ENCODE results near the gene CDAN1. TPM values are rescaled to one million over a fixed set of nuclear protein-coding genes. Genes with fewer than 3 reads are reported as not detected.

The CDAN1 gene
- total and polyA plus RNA-seq, 10 of the 15 experiments (the other 5 are each of a cell fraction or from before 2014, with no cell fraction given) = 0.56 to 14.2 (median 6.7) TPM

GRCh38 chr15:42760759-42761158 is 23.8 kb upstream of the CDAN1 start (continued):
- TF ChIP-seq ZBTB4 (CRISPR knock-in tag; IDR thresholded peaks at IDR 0.05) = no peak
- no peak for TF ChIP-seq HDAC6 (IDR thresholded peaks at IDR 0.05; ENCODE audit: unreplicated experiment)
- no peak for TF ChIP-seq SMARCA5 (IDR thresholded peaks at IDR 0.05)
- no peak for TF ChIP-seq SPI1 (IDR thresholded peaks at IDR 0.05; ENCODE audit: borderline replicate concordance, insufficient read depth, low read depth, low read length)
- no peak for TF ChIP-seq ZNF622 (IDR thresholded peaks at IDR 0.05)
- TF ChIP-seq ZBED1 (IDR thresholded peaks at IDR 0.05; ENCODE audit: borderline replicate concordance) = no peak
- TF ChIP-seq NFYB (IDR thresholded peaks at IDR 0.05; ENCODE audit: insufficient read depth, low read depth, low read length) = no peak

- Histone ChIP-seq H3K4me1 (ENCODE audit: control insufficient read depth, insufficient read depth, low read length) (no peaks in the 10 kb centered on the region), H3K9ac (ENCODE audit: control insufficient read depth, insufficient read depth, low read length) (no peak overlapping the region), H3K36me3 (ENCODE audit: control insufficient read depth in 2 of 2, insufficient read depth in 2 of 2, low read length in 1 of 2) (no peaks in the 10 kb centered on the region), H3K27ac (ENCODE audit: control insufficient read depth, insufficient read depth) (no peak overlapping the region), H3K9me3 (replicated peaks; ENCODE audit: control insufficient read depth, insufficient read depth, low read length) (peaks cover 2% of the 10 kb centered on the region; the same call in 2 of the 3 replicates), H3K79me2 (ENCODE audit: control insufficient read depth, insufficient read depth, low read length) (no peaks in the 10 kb centered on the region), H3K4me3 (no peak overlapping the region), H3K27me3 (replicated peaks in 1 of 2; ENCODE audit: control insufficient read depth in 2 of 2, insufficient read depth in 2 of 2, low read length in 1 of 2) (no peaks in the 10 kb centered on the region), H3K4me2 (ENCODE audit: control insufficient read depth, insufficient read depth) (no peak overlapping the region), H4K20me1 (ENCODE audit: control insufficient read depth, insufficient read depth) (no peaks in the 10 kb centered on the region), H2AFZ (ENCODE audit: control insufficient read depth, low read depth, low read length) (no peak overlapping the region)
- BruUV-seq (replicated peaks) = no TSS peak
- FAIRE-seq = no peak
- no peak for DNase-seq (ENCODE audit: low read depth, low spot score)
- ChIA-PET POLR2A (no interaction called here), CTCF (no interaction called here), SMC1A (ENCODE audit: uncharacterized antibody, unreplicated experiment) (interaction anchor here (1.3 kb wide), 1 partner anchor 21 kb away, joined by 4 read pairs; no protein-coding TSS in a partner anchor), RAD21 (ENCODE audit: unreplicated experiment) (interaction anchor here (1.0 kb wide), 1 partner anchor 167 kb away, joined by 3 read pairs; no protein-coding TSS in a partner anchor)
- in situ Hi-C loops (cut with MboI) (no loop called here), intact Hi-C loops (cut with micrococcal nuclease; ENCODE audit: unreplicated experiment) (no loop called here)
- 100% methylated on average over 2 of the region's 2 CpGs for whole genome bisulfite sequencing (ENCODE audit: insufficient coverage, insufficient replicate concordance, low lambda C conversion rate, missing lambda C conversion rate)
- no peak for ATAC-seq
- TF ChIP-seq SUPT20H (IDR thresholded peaks at IDR 0.05; ENCODE audit: borderline replicate concordance, control insufficient read depth, low read depth, low read length) = no peak
- no peak for TF ChIP-seq FOXK2 (IDR thresholded peaks at IDR 0.05)
- no peak for TF ChIP-seq TAF1 (IDR thresholded peaks at IDR 0.05; ENCODE audit: borderline replicate concordance, low read depth, low read length)
- TF ChIP-seq EED (IDR thresholded peaks at IDR 0.05; ENCODE audit: low read depth) = no peak
- no peak for TF ChIP-seq STAT3 (IDR thresholded peaks at IDR 0.05; ENCODE audit: low read depth, low read length)
- no peak for TF ChIP-seq PAX8 (IDR thresholded peaks at IDR 0.05)
- no peak for TF ChIP-seq LARP7 (IDR thresholded peaks at IDR 0.05)
- no peak for TF ChIP-seq NKRF (conservative IDR thresholded peaks at IDR 0.05)
- no peak for TF ChIP-seq SMARCA5 (IDR thresholded peaks at IDR 0.05)
- TF ChIP-seq CREM (IDR thresholded peaks at IDR 0.05; ENCODE audit: low read depth) = no peak
- TF ChIP-seq MEF2A (IDR thresholded peaks at IDR 0.05; ENCODE audit: insufficient read depth, low read depth, low read length) = no peak
Measured at GRCh38 chr15:42759093-42759492, 22.2 kb upstream of the CDAN1 start.

Data from GM12878 (cell line).